LNCaP clone FGC (cell line): ENCODE measurements around the gene KCNN3.

Source experiments
- DNase-seq: peaks from one replicate; pipeline ENCODE4 v3.0.0-alpha.2; 2011; ENCODE audit warnings: low read depth
- H3K4me3 ChIP-seq: 2 replicates; pipeline ENCODE4 v1.5.1; 2011; ENCODE audit warnings: mild to moderate bottlenecking, low read depth, low read length, control low read depth
- CTCF ChIP-seq: IDR thresholded peaks from 2 replicates; pipeline ENCODE4 v1.5.1; 2012; ENCODE audit warnings: mild to moderate bottlenecking; ENCODE audit not compliant: control insufficient read depth, insufficient read depth; ENCODE audit errors: extremely low read depth

Gene KCNN3

GRCh38 chr1:154703170-154703569 lies 166.9 kb downstream of the KCNN3 start:
- no peak for DNase-seq
- H3K4me3 ChIP-seq, result no peak overlapping the region
- TF ChIP-seq CTCF, result no peak

- H3K4me3 ChIP-seq, result no peak overlapping the region
- no peak for TF ChIP-seq CTCF
- DNase-seq, result no peak
Observed at GRCh38 chr1:154698320-154699096, 171.6 kb downstream of the KCNN3 start.

GRCh38 chr1:154697710-154698109 lies 172.4 kb downstream of the KCNN3 start:
- DNase-seq, result no peak
- H3K4me3 ChIP-seq, result no peak overlapping the region
- no peak for TF ChIP-seq CTCF

GRCh38 chr1:154696456-154696855 lies 173.6 kb downstream of the KCNN3 start:
- peak; percentile 19 for DNase-seq
- no peak for TF ChIP-seq CTCF
- H3K4me3 ChIP-seq, result no peak overlapping the region

GRCh38 chr1:154695985-154696384 lies 174.1 kb downstream of the KCNN3 start:
- no peak overlapping the region for H3K4me3 ChIP-seq
- DNase-seq, result no peak
- TF ChIP-seq CTCF, result peak; percentile 29; the same call in 1 of the 2 replicates

- H3K4me3 ChIP-seq, result no peak overlapping the region
- TF ChIP-seq CTCF, result no peak
- no peak for DNase-seq
Observed at GRCh38 chr1:154694995-154695394, 175.1 kb downstream of the KCNN3 start.

GRCh38 chr1:154689083-154689482 lies 181.0 kb downstream of the KCNN3 start:
- no peak for TF ChIP-seq CTCF
- no peak overlapping the region for H3K4me3 ChIP-seq
- DNase-seq, result no peak
